Measurements from ENCODE around the gene SELP.

The SELP gene

DNA sequence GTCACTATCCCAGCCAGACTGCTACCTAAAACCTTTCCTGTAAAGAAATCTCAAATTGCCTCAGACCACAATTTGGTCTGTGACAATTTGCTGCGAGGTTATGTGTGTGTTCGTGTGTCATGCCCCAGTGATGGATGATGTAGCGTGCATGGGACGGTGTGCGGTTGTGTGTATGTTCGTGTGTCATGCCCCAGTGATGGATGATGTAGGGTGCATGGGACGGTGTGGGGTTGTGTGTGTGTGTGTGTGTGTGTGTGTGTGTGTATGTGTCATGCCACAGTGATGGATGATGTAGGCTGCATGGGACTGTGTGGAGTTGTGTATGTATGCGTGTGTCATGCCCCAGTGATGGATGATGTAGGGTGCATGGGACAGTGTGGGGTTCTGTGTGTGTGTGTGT lies 9.4 kb downstream of the SELP start:
- DNase-seq (ENCODE audit: low spot score), result no peak

DNA sequence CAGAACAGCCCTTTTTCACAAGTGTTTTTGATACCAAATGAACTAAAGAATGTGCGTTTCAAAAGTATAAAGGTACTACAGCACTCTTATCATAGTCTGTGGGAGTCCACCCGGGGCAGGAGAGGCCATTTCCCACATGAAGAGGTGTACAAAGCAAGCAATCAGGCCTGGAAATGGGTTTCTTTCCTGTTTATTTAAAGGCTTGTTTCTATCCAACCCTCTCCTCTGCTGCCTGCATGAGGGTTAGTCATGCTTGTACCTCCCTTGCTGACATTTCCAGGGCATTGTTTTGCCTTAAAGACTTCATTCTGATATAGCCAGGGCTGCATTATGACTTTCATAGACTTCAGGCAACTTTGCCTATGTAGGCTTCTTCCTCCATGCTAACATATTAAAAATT lies 11.6 kb downstream of the SELP start:
- DNase-seq (ENCODE audit: low spot score), result no peak

DNA sequence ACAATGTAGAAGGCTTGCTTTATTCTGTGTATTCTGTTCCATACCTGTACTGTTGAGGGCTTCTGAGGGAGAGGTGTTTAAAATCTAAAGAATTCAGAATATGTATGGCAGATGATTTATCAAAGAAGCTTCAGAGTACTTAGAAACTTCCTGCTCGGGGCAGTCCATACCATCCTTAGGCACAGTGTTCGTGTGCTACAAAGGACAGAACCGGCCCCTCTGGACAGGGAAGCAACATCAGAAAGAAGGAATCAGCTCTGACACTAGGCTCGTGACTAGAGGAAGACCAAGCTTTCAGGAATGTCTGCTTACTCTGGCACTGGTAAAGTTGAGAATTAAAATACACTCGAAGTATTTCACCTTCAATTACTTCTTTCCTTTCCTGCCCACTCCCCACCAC lies 14.1 kb downstream of the SELP start:
- DNase-seq (ENCODE audit: low spot score), result no peak

DNA sequence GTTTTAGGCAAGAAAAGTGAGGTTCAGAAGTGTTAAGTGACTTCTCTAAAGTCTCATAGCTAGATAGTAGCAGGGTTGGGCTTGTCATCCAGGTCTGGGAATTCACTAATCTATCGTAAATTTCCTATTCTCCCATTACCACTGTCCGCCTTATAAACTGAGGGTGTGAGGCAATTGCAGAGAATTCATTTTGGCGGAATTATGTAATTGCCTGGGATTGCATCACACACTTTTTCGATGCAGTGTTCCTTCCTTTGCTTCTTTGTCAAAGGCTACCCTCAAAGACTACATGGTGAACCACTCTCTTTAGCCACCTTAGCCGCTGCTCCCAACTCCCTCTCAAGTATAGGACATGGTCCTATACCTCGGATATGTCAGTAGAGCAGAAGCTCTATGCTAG lies 19.1 kb downstream of the SELP start:
- DNase-seq (ENCODE audit: low spot score), result no peak

DNA sequence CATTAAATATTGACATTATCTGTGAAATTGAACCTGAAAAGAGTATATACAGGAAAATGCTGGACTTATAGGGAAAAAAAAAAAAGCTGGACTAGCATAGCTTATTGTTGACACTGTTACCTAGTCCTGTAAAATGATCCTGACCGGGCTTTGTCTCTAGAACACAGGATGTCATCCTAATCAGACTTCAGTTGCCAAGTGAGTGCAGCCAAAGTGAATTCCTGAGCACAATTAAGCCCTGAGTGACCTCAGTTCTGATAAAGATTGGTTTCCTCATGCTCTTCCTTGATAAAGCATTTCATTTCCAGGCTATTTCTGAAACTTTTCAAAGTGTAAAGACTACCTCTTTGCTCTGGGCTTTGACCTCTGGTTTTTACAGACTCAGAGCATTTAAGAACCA lies 19.8 kb downstream of the SELP start:
- DNase-seq (ENCODE audit: low spot score), result no peak

DNA sequence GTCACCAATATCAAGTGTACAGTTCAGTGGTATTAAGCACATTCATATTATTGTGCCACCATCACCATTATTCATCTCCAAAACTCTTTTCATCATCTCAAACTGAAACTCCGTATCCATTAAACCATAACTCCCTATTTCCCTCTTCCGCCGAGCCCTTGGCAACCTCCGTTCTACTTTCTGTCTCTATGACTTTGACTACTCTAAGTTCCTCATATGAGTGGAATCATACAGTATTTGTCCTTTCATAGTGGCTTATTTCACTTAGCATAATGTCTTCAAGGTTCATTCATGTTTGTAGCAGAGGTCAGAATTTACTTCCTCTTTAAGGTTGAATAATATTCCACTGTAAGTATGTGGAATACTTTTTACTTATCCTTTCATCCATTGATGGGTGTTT lies 21.7 kb downstream of the SELP start:
- no peak for DNase-seq (ENCODE audit: low spot score)

DNA sequence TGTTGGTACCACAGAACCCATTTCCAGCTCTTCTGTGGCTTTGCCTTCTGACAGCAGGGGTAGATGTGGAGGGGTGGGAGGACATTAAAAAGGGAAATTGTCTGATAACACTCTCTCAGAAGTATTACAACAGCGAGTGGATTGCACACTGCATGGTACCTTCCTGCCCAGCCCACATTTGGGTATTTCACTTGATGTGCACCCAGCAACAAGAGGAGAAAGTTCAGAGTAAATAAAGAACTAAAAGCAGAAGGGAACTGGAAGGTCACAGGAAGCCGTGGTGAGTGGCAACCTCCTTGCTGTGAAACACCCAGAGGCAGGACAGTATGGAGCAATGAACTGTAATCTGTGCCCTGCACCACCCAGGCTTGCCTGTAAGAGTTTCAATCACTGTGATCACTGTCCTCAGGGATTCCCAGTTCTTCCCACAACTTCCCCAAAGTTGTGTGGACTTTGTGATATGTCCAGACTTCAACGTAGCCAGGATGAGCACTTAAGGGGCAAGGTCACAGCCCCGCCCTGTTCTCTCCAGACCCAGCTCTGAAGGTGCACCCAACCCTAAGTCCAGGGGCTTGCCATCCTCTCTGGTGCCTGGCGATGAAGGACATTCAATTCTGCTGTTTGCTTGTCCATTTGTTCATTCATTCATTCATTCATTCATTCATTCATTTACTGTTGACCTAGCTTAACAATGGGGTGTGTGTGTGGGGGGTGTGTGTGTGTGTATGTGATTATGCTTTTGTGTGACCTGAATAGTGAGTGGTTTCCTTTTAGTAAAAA lies 25.0 kb downstream of the SELP start:
- no peak for DNase-seq (ENCODE audit: low spot score)

DNA sequence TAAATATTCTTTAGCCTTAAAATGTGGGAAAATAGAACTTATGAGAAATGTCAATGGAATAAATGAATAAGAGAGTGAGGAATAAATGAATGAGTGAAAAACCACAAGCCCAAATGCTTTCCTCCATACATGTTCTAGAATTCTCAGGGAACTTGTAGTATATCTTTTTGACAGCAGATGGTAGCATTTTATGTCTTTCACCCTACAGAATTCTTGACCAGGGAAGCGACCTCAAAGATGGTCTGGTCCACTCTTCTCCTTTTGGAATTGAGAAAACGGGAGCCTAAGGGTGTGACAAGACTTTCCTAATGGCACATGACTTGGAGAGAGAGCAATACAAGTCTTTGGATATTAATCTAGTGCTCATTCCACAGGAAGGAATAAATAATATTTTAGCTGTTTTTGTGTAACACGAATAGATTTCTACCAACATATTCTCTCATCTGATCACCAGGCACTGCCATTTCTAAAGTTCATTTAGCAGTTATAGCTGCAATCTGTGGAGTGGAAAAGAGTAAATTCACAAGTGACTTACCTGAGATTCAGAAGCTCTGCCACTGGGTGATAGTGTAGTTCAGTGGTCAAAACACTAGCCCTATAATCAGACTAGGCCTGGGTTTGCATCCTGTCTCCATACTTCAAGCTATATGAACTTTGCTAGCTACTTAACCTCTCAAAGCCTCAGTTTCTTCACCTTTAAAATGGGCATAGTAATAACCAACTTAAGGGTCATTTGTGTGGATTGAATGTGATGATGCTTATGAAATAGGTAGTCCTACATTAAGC lies 28.6 kb downstream of the SELP start:
- DNase-seq (ENCODE audit: low spot score), result no peak

DNA sequence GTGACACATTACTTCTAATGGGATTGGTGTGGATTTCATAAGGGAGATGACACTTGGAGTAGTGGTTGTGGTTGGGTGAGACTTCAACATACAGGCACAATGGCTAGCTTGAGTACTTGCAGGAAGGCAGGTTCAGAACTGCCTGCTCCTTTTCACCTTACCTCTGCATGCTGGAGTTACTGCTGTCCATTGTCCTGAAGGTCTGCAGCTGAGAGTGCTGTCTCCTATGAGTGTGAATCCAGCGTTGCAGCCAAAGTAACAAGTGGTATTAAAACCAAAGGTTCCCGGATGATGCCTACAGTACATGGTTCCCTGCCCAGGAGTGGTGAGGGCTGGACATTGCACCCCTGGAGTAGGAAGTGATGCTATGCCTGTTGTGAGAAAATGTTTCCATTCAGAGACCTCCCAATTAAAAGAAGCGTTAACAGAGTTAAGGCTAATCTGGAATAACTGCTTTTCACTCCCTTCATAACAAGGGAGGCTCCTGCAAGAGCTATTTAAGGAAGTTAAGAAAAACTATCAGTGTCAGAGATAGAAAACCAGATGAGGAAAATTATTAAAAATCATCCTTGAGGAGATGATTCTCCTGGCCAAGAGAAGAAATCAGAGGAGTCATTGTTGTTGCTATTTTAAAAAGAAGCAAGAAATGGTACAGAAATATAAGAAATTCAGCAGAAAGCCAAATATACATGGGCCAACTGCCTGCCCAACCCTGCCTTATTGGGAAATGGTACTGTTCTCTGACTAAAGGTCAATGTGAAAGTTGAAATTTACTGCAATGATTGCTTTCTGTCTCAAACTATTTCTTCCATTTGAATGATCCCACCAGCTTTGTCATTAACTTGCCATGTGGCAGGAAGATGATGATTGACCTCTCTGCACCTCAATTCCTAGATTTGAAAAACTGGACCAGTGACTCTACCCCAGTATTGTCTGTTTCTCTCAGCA lies 33.9 kb downstream of the SELP start:
- DNase-seq (ENCODE audit: low spot score), result no peak

DNA sequence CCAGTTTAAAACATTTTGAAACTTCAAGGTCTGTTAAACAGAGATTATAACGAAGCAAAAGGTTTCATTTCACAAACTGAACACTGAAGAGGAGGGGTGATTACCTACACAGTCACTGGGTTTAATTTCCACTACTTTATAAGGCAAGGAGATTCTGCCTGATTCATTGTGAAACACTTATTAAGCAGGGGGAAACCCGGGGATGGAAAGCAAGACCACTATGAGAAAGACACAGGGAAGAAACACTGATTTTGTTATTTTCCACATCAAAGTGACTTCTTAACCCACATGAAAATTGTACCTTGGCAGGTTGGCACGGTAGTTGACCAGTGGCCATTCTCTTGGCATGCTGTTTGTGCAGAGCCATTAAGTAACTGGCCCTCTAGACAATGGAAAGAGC lies 35.5 kb downstream of the SELP start:
- DNase-seq (ENCODE audit: low spot score), result no peak

DNA sequence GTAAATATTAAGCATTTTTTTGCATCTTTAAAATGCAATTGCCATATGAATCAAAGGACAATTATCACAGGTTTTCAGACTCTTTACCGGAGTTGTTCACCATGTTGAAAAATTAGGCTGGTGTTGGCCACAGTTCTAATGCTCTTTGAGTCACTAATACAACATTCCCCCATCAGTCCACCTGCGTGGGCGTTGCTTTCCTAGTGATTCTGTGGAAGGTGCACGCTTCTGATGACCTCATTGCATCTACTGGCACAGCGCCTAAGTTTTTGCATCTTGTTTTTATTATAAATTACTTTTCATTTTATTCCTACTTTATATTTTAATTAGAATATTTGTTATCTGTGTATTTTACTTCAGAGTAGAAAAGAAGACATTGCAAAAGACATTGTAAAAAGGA lies 39.0 kb downstream of the SELP start:
- DNase-seq (ENCODE audit: low spot score), result no peak

DNA sequence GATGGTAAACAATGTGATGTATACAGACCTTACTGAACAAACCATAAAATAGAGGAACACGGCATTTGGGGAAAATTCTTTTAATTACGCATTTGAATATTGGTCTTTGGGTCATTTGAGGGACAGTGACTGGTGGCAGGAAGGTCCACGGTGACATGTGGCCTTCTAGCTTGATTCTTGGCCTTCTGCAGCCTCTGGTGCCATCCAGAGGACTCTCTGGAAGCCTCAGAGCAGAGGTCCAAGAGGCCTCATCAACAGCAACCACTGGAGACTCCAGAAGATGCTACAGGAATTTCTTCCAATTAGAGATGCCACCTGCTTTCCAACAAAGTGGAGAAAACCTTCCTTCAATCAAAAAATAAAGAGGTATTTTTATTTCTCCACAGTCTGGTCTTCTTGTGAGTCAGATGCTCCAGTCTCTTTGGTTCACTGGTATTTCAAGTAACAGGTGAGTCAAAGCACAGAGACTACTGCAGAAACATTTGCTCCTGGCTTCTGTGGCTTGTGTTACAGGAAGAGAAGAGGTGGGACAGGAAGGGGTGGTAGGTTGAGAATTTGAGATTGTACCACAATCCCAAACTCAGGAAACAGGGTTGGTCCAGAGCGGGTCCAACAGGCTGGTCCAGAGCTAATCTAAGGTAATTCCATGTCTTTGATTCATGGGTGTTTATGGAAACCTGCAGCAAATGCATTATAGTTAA lies 41.0 kb downstream of the SELP start:
- DNase-seq (ENCODE audit: low spot score), result no peak

DNA sequence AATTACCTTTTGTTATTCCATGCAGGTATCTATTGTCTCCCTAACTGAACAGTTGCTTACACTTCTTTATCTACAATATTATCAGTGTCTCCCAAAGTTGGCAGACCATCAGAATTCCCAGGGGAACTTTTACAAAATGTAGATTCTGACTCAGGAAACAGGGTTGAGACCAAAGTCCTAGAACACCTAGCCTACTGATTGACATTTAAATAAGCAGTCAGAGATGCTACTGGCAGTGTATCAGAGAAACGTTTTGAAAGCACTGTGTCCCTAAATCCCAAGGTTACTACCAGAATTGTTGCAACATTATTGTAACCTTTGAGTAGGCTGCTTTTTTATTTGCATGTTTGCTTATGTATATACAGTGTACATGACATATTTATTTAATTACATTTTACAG lies 41.8 kb downstream of the SELP start:
- DNase-seq (ENCODE audit: low spot score), result no peak

DNA sequence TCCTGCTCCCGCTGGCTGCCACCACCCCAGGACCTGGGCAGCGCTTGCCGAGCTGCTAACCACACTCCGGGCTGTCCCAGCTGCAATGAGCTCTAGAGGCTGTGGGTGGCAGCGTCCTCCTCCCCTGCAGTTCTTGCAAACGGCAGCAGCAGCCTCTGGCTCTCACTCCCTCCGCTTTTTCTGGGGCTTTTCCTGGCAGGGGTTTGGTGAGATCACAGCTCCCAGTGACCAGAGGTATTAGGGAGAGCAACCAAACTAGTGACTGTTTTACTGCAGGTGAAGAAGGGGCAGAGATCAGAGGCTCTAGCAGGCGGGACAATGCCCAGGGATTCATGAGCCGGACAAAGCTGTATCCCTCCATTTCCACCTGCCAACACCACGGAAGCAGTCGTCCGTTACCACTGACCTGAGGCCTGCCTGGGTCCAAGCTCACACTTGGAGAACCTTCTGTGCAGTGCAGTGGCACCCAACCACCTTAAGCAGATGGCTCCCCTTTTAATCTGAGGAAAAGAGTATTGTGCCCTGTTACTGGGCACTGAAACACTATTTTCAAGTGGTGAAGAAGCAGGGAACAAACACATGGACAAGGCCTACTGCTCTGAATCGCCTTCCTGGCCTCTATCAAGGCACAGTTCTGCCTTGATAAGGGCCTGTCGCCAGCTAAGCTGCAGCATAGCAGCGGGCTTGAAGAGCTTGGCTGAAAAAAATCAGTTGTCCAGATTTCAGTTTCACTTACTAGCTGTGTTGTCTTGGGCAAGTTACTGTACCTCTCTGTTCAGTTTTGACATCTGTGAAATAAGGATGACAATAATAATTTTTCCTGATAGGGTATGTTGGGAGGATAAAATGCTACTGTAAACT lies 43.3 kb downstream of the SELP start, which contains the start of gene F5:
TSS of gene F5 (minus strand) at position 87 of the 861 bp plus-strand sequence. CDS start 95 bp downstream, outside the sequence.
- DNase-seq (ENCODE audit: low spot score), result no peak

DNA sequence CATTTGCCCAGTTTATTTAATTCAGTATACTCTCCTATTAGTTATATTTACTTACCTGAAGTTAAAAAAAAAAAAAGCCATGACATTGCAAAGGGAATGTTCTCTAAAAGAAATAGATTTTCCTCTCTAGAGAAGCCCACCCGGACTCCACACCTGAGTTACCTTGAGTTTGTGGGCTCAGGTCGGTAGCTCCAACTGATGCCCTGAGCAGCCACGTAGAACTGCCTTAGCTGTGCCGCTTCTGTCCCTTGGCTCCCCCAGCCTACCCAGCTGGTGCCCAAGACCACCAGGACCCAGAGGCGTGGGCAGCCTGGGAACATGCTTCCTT lies 43.9 kb downstream of the SELP start:
- DNase-seq (ENCODE audit: low spot score), result no peak

DNA sequence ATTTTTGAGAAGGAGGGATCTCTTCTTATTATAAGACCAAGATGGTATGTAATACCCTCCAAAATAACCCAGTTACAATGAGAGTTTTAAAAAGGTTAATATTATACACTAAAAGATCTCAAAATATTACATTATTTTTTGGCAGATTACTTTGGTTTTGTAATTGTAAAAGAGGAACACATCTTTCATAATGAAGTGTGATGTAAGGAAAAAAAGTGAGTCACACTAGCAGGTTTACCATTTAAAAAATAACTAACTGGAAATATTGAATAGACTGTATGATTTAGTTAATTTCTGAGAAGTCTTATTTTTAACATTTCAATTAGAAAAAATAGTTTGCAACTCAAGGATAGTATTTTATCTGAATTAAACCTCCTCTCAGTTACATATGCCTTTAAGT lies 44.7 kb downstream of the SELP start:
- DNase-seq (ENCODE audit: low spot score), result no peak

DNA sequence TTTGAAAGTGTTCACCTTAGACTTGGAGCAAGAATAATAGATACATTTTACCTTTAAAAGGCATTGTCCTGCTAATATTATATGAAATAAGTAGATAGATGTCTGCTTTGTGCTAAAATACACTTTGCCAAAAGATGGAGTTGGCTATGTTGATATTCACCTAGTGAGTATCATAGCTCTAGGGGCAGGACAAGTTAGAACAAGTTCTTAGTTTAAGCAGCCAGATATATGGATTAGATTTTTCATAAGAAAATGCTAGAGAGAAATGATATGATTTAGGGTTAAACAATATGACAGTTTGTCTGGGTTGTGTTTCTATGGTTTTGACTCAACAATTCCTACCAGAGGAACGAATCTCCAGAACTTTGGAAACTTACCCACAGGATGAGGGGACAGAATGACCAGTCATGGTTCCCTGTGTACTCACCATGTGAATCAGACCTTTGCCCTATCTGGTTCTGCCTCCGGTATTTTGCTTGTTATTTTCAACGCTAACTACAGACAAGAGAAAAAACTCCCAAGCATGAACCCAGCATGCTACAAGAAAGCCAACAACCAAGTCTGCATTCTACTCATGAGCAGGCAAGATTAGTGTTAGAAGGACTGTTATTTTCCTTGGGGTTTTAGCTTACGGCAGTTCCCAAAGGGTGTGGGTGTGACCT lies 45.3 kb downstream of the SELP start:
- DNase-seq (ENCODE audit: low spot score), result no peak

DNA sequence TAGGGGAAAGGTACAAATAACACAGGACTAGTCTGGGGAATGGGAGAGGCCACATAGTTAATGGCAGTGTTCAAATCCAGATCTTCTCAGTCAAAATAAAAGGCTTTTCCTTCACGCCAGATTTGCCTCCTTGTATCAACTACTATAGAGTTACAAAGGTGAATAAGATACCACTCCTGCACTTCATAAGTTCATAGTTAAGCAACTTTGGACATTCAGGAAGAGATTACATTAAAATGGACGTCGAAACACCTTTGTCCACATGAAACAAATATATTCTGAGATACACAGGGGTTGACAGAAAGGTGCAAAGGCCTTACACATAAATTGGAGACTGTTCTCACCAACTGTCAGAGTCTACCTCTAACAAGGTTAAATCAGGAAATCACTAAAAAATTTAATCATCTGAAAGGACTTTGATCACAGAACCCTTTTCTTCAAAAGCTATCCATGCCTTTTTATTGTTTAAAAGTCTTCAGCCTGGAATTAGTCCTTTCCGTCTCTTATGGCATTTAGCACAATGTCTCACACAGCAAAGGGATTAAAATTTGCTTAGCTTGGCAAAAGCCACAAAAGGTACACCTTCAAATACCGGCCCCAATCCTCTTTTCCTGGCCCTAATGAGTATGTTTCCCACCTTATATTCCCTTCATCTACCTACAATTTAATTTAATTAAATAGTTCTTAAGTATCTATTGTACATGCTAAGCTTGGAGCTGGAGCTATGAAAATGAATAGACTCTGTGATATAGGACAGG lies 51.8 kb downstream of the SELP start:
- DNase-seq (ENCODE audit: low spot score), result no peak

DNA sequence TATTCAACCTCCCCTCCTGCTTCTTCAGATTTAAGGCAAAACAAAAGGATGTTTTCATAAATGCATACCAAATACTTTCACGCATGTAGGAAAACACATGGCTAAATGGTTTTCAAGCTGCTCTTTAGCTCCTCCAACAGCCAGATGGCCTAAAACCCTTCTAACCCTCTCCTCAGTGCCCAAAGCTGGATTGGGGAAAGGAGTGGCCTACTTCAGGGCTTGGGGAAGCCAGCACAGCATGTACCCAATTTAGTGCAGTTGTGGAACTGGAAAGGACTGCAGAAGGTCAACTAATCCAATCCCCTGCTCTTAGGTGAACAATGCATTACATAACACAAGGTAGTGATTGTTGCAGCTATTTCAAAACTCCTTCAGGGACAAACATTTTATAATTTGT lies 53.0 kb downstream of the SELP start:
- no peak for DNase-seq (ENCODE audit: low spot score)
